GM12872 (cell line): ENCODE data around the gene CST1.
A peak's percentile ranks its signal among the peaks of the same experiment; 100 is the strongest.
"Not testable (repeated sequence)": the region's sequence is repeated elsewhere in the genome, so short reads cannot be mapped to it uniquely, and the experiment has no call there.

ENCODE experiments used
- CTCF ChIP-seq: IDR thresholded peaks from 3 replicates; pipeline ENCODE4 v1.5.1; 2011; ENCODE audit warnings: low read depth, mild to moderate bottlenecking, low read length, moderate library complexity; ENCODE audit not compliant: insufficient read depth

CST1 gene

GRCh38 chr20:23750786-23751185, at the start of gene CST1:
Gene CST1 (minus strand): TSS chr20:23750935. CDS start chr20:23750866, 69 bp downstream.
- TF ChIP-seq CTCF = not testable (repeated sequence)

GRCh38 chr20:23799216-23799847, 48.6 kb upstream of the CST1 start:
- peak; percentile 67 for TF ChIP-seq CTCF

- no peak for TF ChIP-seq CTCF
Measured at GRCh38 chr20:23795526-23795925, 44.8 kb upstream of the CST1 start.

GRCh38 chr20:23794841-23795240, 44.1 kb upstream of the CST1 start:
- no peak for TF ChIP-seq CTCF

- TF ChIP-seq CTCF = no peak
Measured at GRCh38 chr20:23794065-23794464, 43.3 kb upstream of the CST1 start.

- TF ChIP-seq CTCF = no peak
Measured at GRCh38 chr20:23783447-23783846, 32.7 kb upstream of the CST1 start.

- TF ChIP-seq CTCF = peak; percentile 72
Measured at GRCh38 chr20:23782366-23782983, 31.7 kb upstream of the CST1 start.
